Endothelial cell of umbilical vein (primary cell): ENCODE results near the gene MIS18A.

Experiments used
- MYC ChIP-seq: IDR thresholded peaks from one replicate; pipeline ENCODE4 v1.6.1; 2011; ENCODE audit warnings: mild to moderate bottlenecking, low read depth, low read length
- TF ChIP-seq, protein P1 (sequence below): IDR thresholded peaks from 2 replicates; pipeline ENCODE4 v1.6.1; 2011; ENCODE audit not compliant: insufficient read depth, insufficient read length

DNA sequence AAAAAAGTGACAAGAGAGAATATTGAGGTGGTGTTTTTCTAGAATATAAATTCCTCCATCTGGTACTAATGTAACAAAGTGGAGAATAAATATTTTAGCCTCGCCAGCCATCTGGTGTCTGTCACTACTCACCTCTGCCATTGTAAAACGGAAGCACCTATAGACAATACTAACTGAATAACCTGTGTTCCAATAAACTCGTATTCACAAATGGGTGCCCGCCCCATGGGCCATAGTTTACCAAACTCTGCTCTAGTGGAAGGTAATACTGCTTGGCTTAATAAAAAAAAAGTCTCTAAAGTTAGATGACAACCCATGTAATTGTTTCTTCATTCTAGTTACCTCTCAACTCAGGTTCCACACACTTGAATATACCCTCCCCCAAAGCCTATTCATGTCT lies 8.1 kb downstream of the MIS18A start:
- TF ChIP-seq, protein P1, sequence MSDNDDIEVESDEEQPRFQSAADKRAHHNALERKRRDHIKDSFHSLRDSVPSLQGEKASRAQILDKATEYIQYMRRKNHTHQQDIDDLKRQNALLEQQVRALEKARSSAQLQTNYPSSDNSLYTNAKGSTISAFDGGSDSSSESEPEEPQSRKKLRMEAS: no peak
- no peak for TF ChIP-seq MYC
